CD4-positive, CD25-positive, alpha-beta regulatory T cell (primary cell): ENCODE measurements around the gene HOXC10. TPM values are rescaled to one million over a fixed set of nuclear protein-coding genes. Genes with fewer than 3 reads are reported as not detected.

Experiments
- ATAC-seq, 2 donors: fragments of 150-1000 bp; cut with Tn5 transposase; one replicate each; pipeline ENCODE4 v1.10.0; 2021; ENCODE audit warnings: low read depth in 2 of 2, moderate number of reproducible peaks in 2 of 2, moderate library complexity in 1 of 2
- DNase-seq, 3 donors: peaks; one replicate each; pipeline versions ENCODE4 v3.0.0 to v3.0.0-alpha.2; 2012 to 2022; ENCODE audit warnings: mixed read lengths in 1 of 3
- H3K27ac ChIP-seq: one replicate; pipeline ENCODE4 v1.7.0; 2013; ENCODE audit warnings: mild to moderate bottlenecking, low read length; ENCODE audit not compliant: insufficient read depth, poor library complexity, severe bottlenecking
- H3K27me3 ChIP-seq: one replicate; pipeline ENCODE4 v1.7.0; 2013; ENCODE audit warnings: low read length; ENCODE audit not compliant: control insufficient read depth, insufficient read depth
- H3K36me3 ChIP-seq: one replicate; pipeline ENCODE4 v1.7.0; 2013; ENCODE audit warnings: mild to moderate bottlenecking, low read length, moderate library complexity; ENCODE audit not compliant: control insufficient read depth, insufficient read depth
- H3K4me1 ChIP-seq: 2 replicates; pipeline ENCODE4 v1.7.0; 2013; ENCODE audit warnings: mild to moderate bottlenecking, low read length; ENCODE audit not compliant: insufficient read depth, control insufficient read depth, poor library complexity, severe bottlenecking
- H3K4me3 ChIP-seq: one replicate; pipeline ENCODE4 v1.7.0; 2013; ENCODE audit warnings: low read depth, mild to moderate bottlenecking, low read length, moderate library complexity
- H3K9me3 ChIP-seq, 2 experiments: 1 replicate in 1 of 2; 2 replicates in 1 of 2; pipeline ENCODE4 v1.7.0; 2013; ENCODE audit warnings: low read length in 2 of 2, mild to moderate bottlenecking in 1 of 2, moderate library complexity in 1 of 2; ENCODE audit not compliant: control insufficient read depth in 2 of 2
- H3K27ac Mint-ChIP-seq, 3 donors: one replicate each; pipeline ENCODE4 v1.8.0; 2020 to 2022; ENCODE audit warnings: mild to moderate bottlenecking in 3 of 3, mixed read lengths in 3 of 3, moderate library complexity in 2 of 3
- H3K27me3 Mint-ChIP-seq: one replicate; pipeline ENCODE4 v1.8.0; 2022; ENCODE audit warnings: mild to moderate bottlenecking, mixed read lengths
- H3K36me3 Mint-ChIP-seq: one replicate; pipeline ENCODE4 v1.8.0; 2020; ENCODE audit warnings: mixed read lengths
- H3K4me1 Mint-ChIP-seq, 4 donors: one replicate each; pipeline ENCODE4 v1.8.0; 2020 to 2022; ENCODE audit warnings: mixed read lengths in 4 of 4, mild to moderate bottlenecking in 1 of 4
- H3K4me3 Mint-ChIP-seq, 4 donors: one replicate each; pipeline ENCODE4 v1.8.0; 2020 to 2022; ENCODE audit warnings: mild to moderate bottlenecking in 4 of 4, mixed read lengths in 4 of 4, moderate library complexity in 3 of 4
- H3K9me3 Mint-ChIP-seq, 7 donors: one replicate each; pipeline ENCODE4 v1.8.0; 2020 to 2022; ENCODE audit warnings: mixed read lengths in 7 of 7, mild to moderate bottlenecking in 3 of 7, moderate library complexity in 2 of 7
- polyA plus RNA-seq, 4 donors: library from polyadenylated mRNA; unstranded; fragments of 300-500 nt; fragmentation: Illumina TruSeq; gene quantifications; one replicate each; pipeline ENCODE4 v1.2.3, GENCODE V29; 2021
- total RNA-seq: library from RNA; stranded (reverse); gene quantifications from one replicate; pipeline ENCODE4 v1.2.3, GENCODE V29; 2022

The HOXC10 gene
- total and polyA plus RNA-seq, 5 donors from 2014 or later = not detected

DNA sequence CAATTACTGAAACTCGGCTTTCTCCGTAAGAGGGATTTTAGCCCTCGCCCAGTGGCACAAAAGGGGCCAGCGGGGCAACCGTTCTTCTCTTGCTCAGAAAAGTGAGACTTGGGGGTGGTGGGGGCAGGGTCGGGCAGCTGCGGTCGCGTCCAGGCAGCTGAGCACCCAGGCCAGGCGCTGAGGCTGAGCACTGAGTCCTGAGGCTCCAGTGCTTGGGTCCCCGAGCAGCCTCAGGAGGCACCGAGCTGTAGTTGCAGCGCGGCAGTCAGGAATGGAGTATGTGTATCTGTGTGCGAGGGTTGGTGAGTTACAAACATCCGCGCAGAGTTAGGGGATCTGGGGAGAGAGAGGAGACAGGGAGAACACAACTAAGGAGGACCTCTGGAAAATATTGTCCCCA, 39.2 kb downstream of the HOXC10 start:
- Histone ChIP-seq H3K36me3 (no peaks in the 10 kb centered on the region), H3K4me3 (no peak overlapping the region), H3K27ac (no peak overlapping the region), H3K9me3 (no peaks in the 10 kb centered on the region), H3K27me3 (peaks cover 48% of the 10 kb centered on the region), H3K4me1 (peaks cover 4% of the 10 kb centered on the region)
- DNase-seq (no peak), ATAC-seq (no peak)
- H3K27me3 Mint-ChIP-seq = peaks cover 97% of the 10 kb centered on the region
- H3K36me3 Mint-ChIP-seq = no peaks in the 10 kb centered on the region
- peaks cover 0 to 16% (median 12%) of the 10 kb centered on the region in 4 donors for H3K4me1 Mint-ChIP-seq
- peaks cover 0 to 3% (median 0%) of the 10 kb centered on the region in 7 donors for H3K9me3 Mint-ChIP-seq
- no peak overlapping the region for H3K4me3 Mint-ChIP-seq
- no peak overlapping the region for H3K27ac Mint-ChIP-seq

DNA sequence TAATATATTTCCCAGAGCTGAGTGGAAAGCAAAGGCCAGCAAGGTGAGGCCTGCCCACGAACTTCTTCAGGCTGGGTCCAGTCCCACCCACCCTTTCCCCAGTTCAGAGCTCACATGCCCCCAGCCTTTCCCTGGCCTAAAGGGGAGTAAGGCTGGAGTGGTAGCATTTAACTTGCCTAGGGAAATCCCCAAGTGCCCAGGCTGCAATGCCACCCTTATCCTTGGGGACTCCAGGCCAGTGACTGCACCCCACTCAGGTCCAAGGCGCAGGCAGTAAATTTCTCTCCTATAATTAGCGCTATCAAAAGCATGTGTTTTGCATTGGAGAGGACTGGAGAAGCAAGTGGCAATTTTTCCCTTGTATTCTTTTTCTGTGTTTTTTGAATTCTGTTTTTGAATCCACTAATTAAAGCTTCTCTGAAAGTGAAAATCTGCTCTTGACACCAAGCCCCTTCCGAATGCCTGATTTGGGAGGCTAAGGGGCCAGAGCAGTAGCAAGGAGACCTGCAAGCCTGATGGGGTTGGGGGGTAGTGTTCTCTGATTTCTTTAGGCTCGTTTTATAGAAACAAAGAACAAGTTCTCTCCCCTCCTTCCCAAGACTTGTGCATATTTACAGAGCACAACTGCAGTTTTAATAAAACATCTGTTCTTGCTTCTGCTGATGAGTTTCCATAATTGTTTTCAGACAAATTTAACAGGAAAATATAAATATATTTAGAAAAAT, 39.8 kb downstream of the HOXC10 start:
- Histone ChIP-seq H3K36me3 (no peaks in the 10 kb centered on the region), H3K27ac (no peak overlapping the region), H3K4me3 (no peak overlapping the region), H3K9me3 (no peaks in the 10 kb centered on the region), H3K4me1 (peaks cover 4% of the 10 kb centered on the region), H3K27me3 (peaks cover 50% of the 10 kb centered on the region)
- DNase-seq = no peak
- Mint-ChIP-seq H3K4me1 (peaks cover 0 to 19% (median 12%) of the 10 kb centered on the region in 4 donors), H3K27me3 (peaks cover 97% of the 10 kb centered on the region), H3K9me3 (peaks cover 0 to 3% (median 0%) of the 10 kb centered on the region in 7 donors), H3K36me3 (no peaks in the 10 kb centered on the region), H3K27ac (no peak overlapping the region), H3K4me3 (no peak overlapping the region)
- no peak for ATAC-seq

DNA sequence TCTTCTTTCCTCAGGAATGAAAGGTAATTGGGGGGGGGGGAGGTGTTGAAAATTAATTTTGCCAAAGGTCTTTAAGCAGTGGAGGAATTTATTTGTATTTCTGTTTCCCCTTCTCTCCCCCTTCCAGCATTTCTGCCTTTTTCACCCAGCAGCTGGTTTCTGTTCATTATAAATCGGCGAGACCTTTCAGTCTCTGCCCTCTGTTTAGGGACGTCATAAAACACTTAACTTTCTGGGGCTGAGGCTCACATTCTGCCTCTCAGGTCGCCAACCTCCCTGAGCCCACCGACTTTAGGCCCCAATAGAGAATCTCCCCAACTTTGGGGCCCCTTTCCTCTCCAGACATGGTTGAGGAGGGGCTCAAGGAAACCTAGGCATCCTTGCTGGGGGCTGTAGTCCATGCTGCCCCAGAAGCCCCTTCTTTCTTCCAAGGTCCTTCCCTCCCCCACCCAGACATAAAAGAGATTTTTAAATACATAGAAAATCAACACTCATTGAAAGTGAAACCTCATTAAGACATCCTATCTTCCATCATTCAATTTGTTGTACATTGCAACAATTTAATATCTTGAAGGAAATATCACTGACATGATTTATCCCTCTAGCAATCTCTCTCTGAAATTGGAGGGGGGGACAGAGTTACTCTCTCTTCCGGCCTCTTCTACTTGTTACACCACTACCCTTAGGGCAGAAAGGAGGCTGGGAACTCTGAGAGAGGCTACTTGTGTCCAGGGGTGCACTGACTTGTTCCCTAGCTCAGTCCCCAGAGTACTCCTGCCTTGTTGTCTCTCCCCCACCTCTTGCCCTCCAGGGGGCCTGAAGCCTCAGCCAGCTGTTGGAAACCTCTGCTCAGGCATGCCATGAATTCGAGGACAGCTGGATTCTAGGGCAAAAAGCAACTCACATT, 40.8 kb downstream of the HOXC10 start:
- H3K27me3 ChIP-seq = peaks cover 44% of the 10 kb centered on the region
- Mint-ChIP-seq H3K4me3 (no peak overlapping the region), H3K27me3 (peaks cover 97% of the 10 kb centered on the region), H3K9me3 (peaks cover 0 to 3% (median 0%) of the 10 kb centered on the region in 7 donors), H3K27ac (no peak overlapping the region), H3K4me1 (peaks cover 0 to 19% (median 10%) of the 10 kb centered on the region in 4 donors), H3K36me3 (no peaks in the 10 kb centered on the region)
- no peaks in the 10 kb centered on the region for H3K9me3 ChIP-seq
- DNase-seq = no peak
- peaks cover 6% of the 10 kb centered on the region for H3K4me1 ChIP-seq
- no peaks in the 10 kb centered on the region for H3K36me3 ChIP-seq
- ATAC-seq = no peak
- no peak overlapping the region for H3K4me3 ChIP-seq
- H3K27ac ChIP-seq = no peak overlapping the region

DNA sequence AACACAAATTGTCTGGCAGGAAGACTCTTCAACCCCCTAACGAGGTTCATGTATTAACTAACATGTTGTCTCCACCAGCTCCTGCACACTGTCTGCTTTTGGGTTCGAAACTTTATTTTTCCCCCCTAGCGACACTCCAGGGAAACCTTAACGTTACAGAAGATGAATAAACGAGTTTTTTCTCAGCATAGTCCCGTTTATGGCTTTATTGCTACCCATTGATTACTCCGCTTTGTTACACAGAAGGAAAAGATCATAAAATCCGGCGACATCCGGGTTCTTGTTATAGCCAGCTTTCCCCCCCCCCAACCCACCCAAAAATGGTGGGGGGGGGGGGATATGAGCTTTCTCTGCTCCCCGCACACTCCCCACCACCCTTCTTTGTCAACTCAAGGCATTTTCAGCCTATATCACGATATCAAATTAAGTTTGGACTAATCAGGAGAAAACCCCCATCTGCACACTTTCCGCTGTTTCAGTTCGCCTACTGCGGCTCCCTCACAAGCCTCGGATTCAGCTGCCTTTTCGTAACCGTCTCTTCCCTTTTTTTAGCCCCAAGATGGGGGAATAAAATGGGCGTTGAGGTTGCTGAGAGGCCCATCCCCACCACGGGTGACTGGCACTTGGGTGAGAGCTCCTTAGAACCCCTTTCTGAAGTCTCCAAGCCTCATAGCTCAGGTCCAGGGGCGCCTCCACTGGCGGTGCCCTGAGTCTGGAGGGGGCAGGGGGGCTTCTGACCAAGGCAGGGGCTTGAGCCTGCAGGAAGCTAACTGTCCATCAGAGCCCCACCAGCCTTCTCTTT, 41.9 kb downstream of the HOXC10 start:
- Mint-ChIP-seq H3K27me3 (peaks cover 97% of the 10 kb centered on the region), H3K4me3 (no peak overlapping the region), H3K27ac (no peak overlapping the region), H3K4me1 (peaks cover 0 to 20% (median 10%) of the 10 kb centered on the region in 4 donors), H3K36me3 (no peaks in the 10 kb centered on the region), H3K9me3 (peaks cover 0 to 3% (median 0%) of the 10 kb centered on the region in 7 donors)
- no peak for ATAC-seq
- Histone ChIP-seq H3K9me3 (no peaks in the 10 kb centered on the region), H3K36me3 (no peaks in the 10 kb centered on the region), H3K4me3 (no peak overlapping the region), H3K27me3 (peaks cover 43% of the 10 kb centered on the region), H3K4me1 (peaks cover 11% of the 10 kb centered on the region), H3K27ac (no peak overlapping the region)
- no peak for DNase-seq

DNA sequence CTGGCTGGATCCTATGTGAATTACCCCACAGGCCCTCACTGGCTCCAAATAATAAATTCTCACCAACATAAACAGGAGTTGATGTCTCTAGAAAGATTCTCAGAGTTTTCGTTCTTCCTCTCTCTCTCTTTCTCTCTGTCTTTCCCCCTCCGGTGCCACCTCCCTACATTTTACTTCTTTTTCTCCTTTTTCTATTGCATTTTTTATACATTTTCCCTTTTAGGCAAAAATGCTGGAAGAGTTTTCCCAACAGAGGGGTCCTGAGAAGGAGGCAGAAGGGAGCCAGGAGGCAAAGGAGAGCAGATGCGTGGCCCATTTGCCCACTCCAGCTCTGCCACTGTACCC, 42.5 kb downstream of the HOXC10 start:
- peaks cover 44% of the 10 kb centered on the region for H3K27me3 ChIP-seq
- DNase-seq = no peak
- ATAC-seq = no peak
- peaks cover 11% of the 10 kb centered on the region for H3K4me1 ChIP-seq
- Mint-ChIP-seq H3K9me3 (peaks cover 0 to 3% (median 0%) of the 10 kb centered on the region in 7 donors), H3K27me3 (peaks cover 97% of the 10 kb centered on the region), H3K27ac (no peak overlapping the region), H3K36me3 (no peaks in the 10 kb centered on the region), H3K4me1 (peaks cover 0 to 20% (median 12%) of the 10 kb centered on the region in 4 donors), H3K4me3 (no peak overlapping the region)
- no peak overlapping the region for H3K4me3 ChIP-seq
- no peaks in the 10 kb centered on the region for H3K36me3 ChIP-seq
- H3K9me3 ChIP-seq = peaks cover 2 to 5% of the 10 kb centered on the region in 2 experiments
- no peak overlapping the region for H3K27ac ChIP-seq

DNA sequence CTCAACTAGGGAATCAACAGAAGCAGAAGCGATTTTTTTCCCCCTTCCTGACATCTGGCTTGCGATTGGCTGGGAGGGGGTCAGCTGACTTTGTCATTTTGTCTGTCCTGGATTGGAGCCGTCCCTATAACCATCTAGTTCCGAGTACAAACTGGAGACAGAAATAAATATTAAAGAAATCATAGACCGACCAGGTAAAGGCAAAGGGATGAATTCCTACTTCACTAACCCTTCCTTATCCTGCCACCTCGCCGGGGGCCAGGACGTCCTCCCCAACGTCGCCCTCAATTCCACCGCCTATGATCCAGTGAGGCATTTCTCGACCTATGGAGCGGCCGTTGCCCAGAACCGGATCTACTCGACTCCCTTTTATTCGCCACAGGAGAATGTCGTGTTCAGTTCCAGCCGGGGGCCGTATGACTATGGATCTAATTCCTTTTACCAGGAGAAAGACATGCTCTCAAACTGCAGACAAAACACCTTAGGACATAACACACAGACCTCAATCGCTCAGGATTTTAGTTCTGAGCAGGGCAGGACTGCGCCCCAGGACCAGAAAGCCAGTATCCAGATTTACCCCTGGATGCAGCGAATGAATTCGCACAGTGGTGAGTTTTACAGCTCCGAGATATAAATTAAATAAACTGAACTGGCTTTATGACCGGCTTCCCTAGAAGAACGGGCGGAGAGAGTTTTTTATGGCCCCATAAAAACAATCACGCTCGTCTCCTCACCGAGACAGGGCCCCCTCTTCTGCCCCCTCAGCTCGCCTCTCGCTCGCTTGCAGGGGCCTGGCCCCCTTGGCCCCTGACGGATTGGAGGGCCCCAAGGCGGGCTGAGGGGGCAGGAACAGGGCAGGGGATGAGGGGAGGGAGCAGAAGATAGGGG, 43.6 kb downstream of the HOXC10 start, which contains the start of gene HOXC6:
TSS of gene HOXC6 (plus strand) at position 127 of the 888 bp plus-strand sequence. CDS start at position 209, 82 bp downstream.
- Histone ChIP-seq H3K9me3 (peaks cover 8 to 16% of the 10 kb centered on the region in 2 experiments), H3K4me1 (peaks cover 18% of the 10 kb centered on the region), H3K27me3 (peaks cover 45% of the 10 kb centered on the region), H3K4me3 (no peak within 1 kb of the TSS), H3K27ac (no peak within 1 kb of the TSS), H3K36me3 (no peaks in the 10 kb centered on the region)
- Mint-ChIP-seq H3K4me1 (peaks cover 0 to 28% (median 15%) of the 10 kb centered on the region in 4 donors), H3K4me3 (no peak within 1 kb of the TSS), H3K9me3 (peaks cover 0 to 7% (median 3%) of the 10 kb centered on the region in 7 donors), H3K27me3 (peaks cover 97% of the 10 kb centered on the region), H3K27ac (no peak within 1 kb of the TSS), H3K36me3 (no peaks in the 10 kb centered on the region)
- DNase-seq = no peak
- ATAC-seq = no peak
